GM19455 (cell line): ENCODE data around the gene BRF1.
"Not testable (repeated sequence)": the region's sequence is repeated elsewhere in the genome, so short reads cannot be mapped to it uniquely, and the experiment has no call there.

Experiments used
- ATAC-seq: cut with Tn5 transposase; IDR thresholded peaks from one replicate; pipeline ENCODE4 v1.9.1; 2021; ENCODE audit not compliant: unreplicated experiment

The BRF1 gene

GRCh38 chr14:105300542-105301102 is at the start of gene BRF1:
Gene BRF1 (minus strand): TSS chr14:105301001. CDS start chr14:105300629, 372 bp downstream.
- peak; percentile 83 for ATAC-seq

GRCh38 chr14:105349992-105350391 is 49.2 kb upstream of the BRF1 start:
- no peak for ATAC-seq

GRCh38 chr14:105348945-105349699 is 48.3 kb upstream of the BRF1 start:
- ATAC-seq, result no peak

GRCh38 chr14:105348169-105348944 is 47.6 kb upstream of the BRF1 start:
- no peak for ATAC-seq

GRCh38 chr14:105347587-105347968 is 46.8 kb upstream of the BRF1 start:
- no peak for ATAC-seq

GRCh38 chr14:105346876-105347586 is 46.2 kb upstream of the BRF1 start:
- ATAC-seq, result no peak

GRCh38 chr14:105346200-105346533 is 45.4 kb upstream of the BRF1 start:
- ATAC-seq, result no peak

GRCh38 chr14:105343194-105343593 is 42.4 kb upstream of the BRF1 start:
- no peak for ATAC-seq

GRCh38 chr14:105340821-105341733 is 40.3 kb upstream of the BRF1 start:
- ATAC-seq, result no peak

- no peak for ATAC-seq
These were observed 37.4 kb upstream of the BRF1 start for GRCh38 chr14:105337966-105338741.

GRCh38 chr14:105337433-105337832 is 36.6 kb upstream of the BRF1 start:
- ATAC-seq, result no peak

GRCh38 chr14:105336477-105337287 is 35.9 kb upstream of the BRF1 start:
- ATAC-seq, result no peak

- ATAC-seq, result no peak
These were observed 35.1 kb upstream of the BRF1 start for GRCh38 chr14:105335735-105336476.

GRCh38 chr14:105335231-105335542 is 34.4 kb upstream of the BRF1 start:
- not testable (repeated sequence) for ATAC-seq

GRCh38 chr14:105334383-105335230 is 33.8 kb upstream of the BRF1 start:
- no peak for ATAC-seq

- ATAC-seq, result no peak
These were observed 33.0 kb upstream of the BRF1 start for GRCh38 chr14:105333613-105334364.

- ATAC-seq, result no peak
These were observed 32.3 kb upstream of the BRF1 start for GRCh38 chr14:105333020-105333490.
